GM23338 (cell line): ENCODE measurements around the gene STX1B. TPM values are rescaled to one million over a fixed set of nuclear protein-coding genes. Genes with fewer than 3 reads are reported as not detected.
A peak's percentile ranks its signal among the peaks of the same experiment; 100 is the strongest.

ENCODE experiments used
- ATAC-seq: fragments of 200-7000 bp; cut with Tn5 transposase; 3 replicates; pipeline ENCODE4 v1.9.1; 2020
- DNase-seq: peaks from one replicate; pipeline ENCODE4 v3.0.0-alpha.2; 2015; ENCODE audit warnings: low spot score
- H2AFZ ChIP-seq: fragments of 200-600 bp; sonication (generic); 2 replicates; pipeline ENCODE4 v1.8.0; 2016; ENCODE audit warnings: antibody characterized with exemption, mild to moderate bottlenecking, moderate library complexity
- H3F3A ChIP-seq: fragments of 200-600 bp; sonication (generic); replicated peaks from 2 replicates; pipeline ENCODE4 v1.8.0; 2017; ENCODE audit warnings: antibody characterized with exemption, mixed run types, low read depth
- H3K27ac ChIP-seq: fragments of 200-600 bp; sonication (generic); 2 replicates; pipeline ENCODE4 v1.6.1; 2016; ENCODE audit warnings: low read depth
- H3K27me3 ChIP-seq: fragments of 200-600 bp; sonication (generic); 2 replicates; pipeline ENCODE4 v1.8.0; 2016; ENCODE audit warnings: mild to moderate bottlenecking, mixed run types, moderate library complexity; ENCODE audit not compliant: insufficient read depth
- H3K36me3 ChIP-seq: fragments of 200-600 bp; sonication (generic); 2 replicates; pipeline ENCODE4 v1.8.0; 2016; ENCODE audit warnings: mild to moderate bottlenecking; ENCODE audit not compliant: insufficient read depth
- H3K4me1 ChIP-seq: fragments of 200-600 bp; sonication (generic); 2 replicates; pipeline ENCODE4 v1.8.0; 2016; ENCODE audit warnings: mild to moderate bottlenecking, moderate library complexity; ENCODE audit not compliant: insufficient read depth
- H3K4me2 ChIP-seq: fragments of 200-600 bp; sonication (generic); 2 replicates; pipeline ENCODE4 v1.7.1; 2017; ENCODE audit warnings: mixed run types
- H3K4me3 ChIP-seq: fragments of 200-600 bp; sonication (generic); 2 replicates; pipeline ENCODE4 v1.6.1; 2016; ENCODE audit warnings: mixed run types
- H3K79me2 ChIP-seq: fragments of 200-600 bp; sonication (generic); replicated peaks from 2 replicates; pipeline ENCODE4 v1.8.0; 2017; ENCODE audit warnings: mild to moderate bottlenecking; ENCODE audit not compliant: insufficient read depth
- H3K9me2 ChIP-seq: fragments of 200-600 bp; sonication (generic); 2 replicates; pipeline ENCODE4 v1.8.0; 2017; ENCODE audit not compliant: insufficient read depth
- H4K20me1 ChIP-seq: fragments of 200-600 bp; sonication (generic); replicated peaks from 2 replicates; pipeline ENCODE4 v1.8.0; 2017; ENCODE audit warnings: mild to moderate bottlenecking; ENCODE audit not compliant: insufficient read depth
- H3K27ac Mint-ChIP-seq: 2 replicates; pipeline ENCODE4 v1.8.0; 2020; ENCODE audit warnings: inconsistent platforms, mild to moderate bottlenecking, moderate library complexity, mixed read lengths
- H3K27me3 Mint-ChIP-seq: 3 replicates; pipeline ENCODE4 v1.8.0; 2022; ENCODE audit warnings: low read depth, mild to moderate bottlenecking, moderate library complexity, mixed read lengths, inconsistent platforms; ENCODE audit not compliant: insufficient read depth, poor library complexity
- H3K36me3 Mint-ChIP-seq: 3 replicates; pipeline ENCODE4 v1.8.0; 2021; ENCODE audit warnings: low read depth, mild to moderate bottlenecking, inconsistent platforms, moderate library complexity, mixed read lengths
- H3K4me1 Mint-ChIP-seq: 3 replicates; pipeline ENCODE4 v1.8.0; 2020; ENCODE audit warnings: mild to moderate bottlenecking, inconsistent platforms, mixed read lengths
- H3K4me3 Mint-ChIP-seq: 3 replicates; pipeline ENCODE4 v1.8.0; 2021; ENCODE audit warnings: moderate library complexity, mild to moderate bottlenecking, inconsistent platforms, mixed read lengths
- H3K9me3 Mint-ChIP-seq: 3 replicates; pipeline ENCODE4 v1.8.0; 2020; ENCODE audit warnings: moderate library complexity, mild to moderate bottlenecking, inconsistent platforms, mixed read lengths
- ETS1 ChIP-seq: IDR thresholded peaks from 2 replicates; pipeline ENCODE4 v1.6.1; 2016; ENCODE audit warnings: antibody characterized with exemption
- EZH2phosphoT487 ChIP-seq: fragments of 200-600 bp; sonication (generic); IDR thresholded peaks from one replicate; pipeline ENCODE4 v1.8.1; 2018; ENCODE audit warnings: antibody characterized with exemption; ENCODE audit not compliant: unreplicated experiment
- JUNB ChIP-seq: IDR thresholded peaks from one replicate; pipeline ENCODE4 v1.6.1; 2016; ENCODE audit warnings: antibody characterized with exemption; ENCODE audit not compliant: unreplicated experiment
- NANOG ChIP-seq: IDR thresholded peaks from 2 replicates; pipeline ENCODE4 v1.6.1; 2016; ENCODE audit warnings: antibody characterized with exemption, borderline replicate concordance
- POLR2AphosphoS5 ChIP-seq: IDR thresholded peaks from 2 replicates; pipeline ENCODE4 v1.6.1; 2016; ENCODE audit warnings: antibody characterized with exemption, low read depth
- REST ChIP-seq: IDR thresholded peaks from one replicate; pipeline ENCODE4 v1.6.1; 2018; ENCODE audit warnings: antibody characterized with exemption; ENCODE audit not compliant: unreplicated experiment
- STAT1 ChIP-seq: IDR thresholded peaks from one replicate; pipeline ENCODE4 v1.6.1; 2016; ENCODE audit warnings: antibody characterized with exemption; ENCODE audit not compliant: unreplicated experiment
- ZNF114 ChIP-seq: fragments of 250-450 bp; sonication (Bioruptor Pico); IDR thresholded peaks from 2 replicates; pipeline ENCODE4 v1.5.0; 2020; ENCODE audit warnings: mild to moderate bottlenecking, moderate library complexity
- ZNF331 ChIP-seq: fragments of 250-450 bp; sonication (Bioruptor Pico); IDR thresholded peaks from 2 replicates; pipeline ENCODE4 v1.5.0; 2020; ENCODE audit warnings: low read depth, mild to moderate bottlenecking, moderate library complexity
- ZNF462 ChIP-seq: fragments of 250-450 bp; sonication (Bioruptor Pico); IDR thresholded peaks from 2 replicates; pipeline ENCODE4 v1.5.0; 2020; ENCODE audit warnings: mild to moderate bottlenecking, moderate library complexity
- polyA plus RNA-seq: library from polyadenylated mRNA; unstranded; fragments of >200 nt; fragmentation: Nextera tagmentation; extraction: Ambion mirVana; gene quantifications from 2 replicates; pipeline ENCODE4 v1.2.1, GENCODE V29; 2016
- total RNA-seq: library from RNA; depleted of rRNA; stranded (reverse); fragments of >200 nt; shearing (Covaris generic); gene quantifications from 2 replicates; pipeline ENCODE4 v1.2.3, GENCODE V29; 2014

STX1B gene
- total and polyA plus RNA-seq, 2 experiments from 2014 or later = 1.7 to 9.5 TPM

- H3K79me2 ChIP-seq = peaks cover 16% of the 10 kb centered on the region; the same call in 1 of the 2 replicates
- peaks cover 16% of the 10 kb centered on the region for H3K36me3 ChIP-seq
- H3K4me1 ChIP-seq = peaks cover 6% of the 10 kb centered on the region; the same call in 1 of the 2 replicates
- H3F3A ChIP-seq = peaks cover 26% of the 10 kb centered on the region
- H3K4me2 ChIP-seq = peak overlapping the region; percentile 38; the same call in 1 of the 2 replicates
- Mint-ChIP-seq H3K27me3 (peaks cover 24% of the 10 kb centered on the region), H3K27ac (no peak overlapping the region; the same call in 1 of the 2 replicates), H3K36me3 (peaks cover 67% of the 10 kb centered on the region), H3K4me1 (peaks cover 29% of the 10 kb centered on the region), H3K9me3 (no peaks in the 10 kb centered on the region; the same call in 2 of the 3 replicates), H3K4me3 (no peak overlapping the region)
- DNase-seq (no peak), ATAC-seq (no peak)
- H3K27ac ChIP-seq = no peak overlapping the region
- no peaks in the 10 kb centered on the region for H3K27me3 ChIP-seq
- peaks cover 9% of the 10 kb centered on the region for H4K20me1 ChIP-seq
- H2AFZ ChIP-seq = no peak overlapping the region
- no peaks in the 10 kb centered on the region for H3K9me2 ChIP-seq
- TF ChIP-seq NANOG = no peak
- no peak for TF ChIP-seq ZNF114 (CRISPR knock-in tag)
- no peak for TF ChIP-seq POLR2AphosphoS5
- no peak for TF ChIP-seq EZH2phosphoT487
- no peak for TF ChIP-seq STAT1
- no peak for TF ChIP-seq ETS1
- no peak for TF ChIP-seq REST
- no peak overlapping the region for H3K4me3 ChIP-seq
Observed at GRCh38 chr16:30942426-30942806, 68.0 kb downstream of the STX1B start.

GRCh38 chr16:30941600-30942425, 68.6 kb downstream of the STX1B start:
- Mint-ChIP-seq H3K4me1 (peaks cover 23% of the 10 kb centered on the region), H3K9me3 (no peaks in the 10 kb centered on the region; the same call in 2 of the 3 replicates), H3K27ac (no peak overlapping the region), H3K4me3 (no peak overlapping the region; the same call in 2 of the 3 replicates), H3K36me3 (peaks cover 73% of the 10 kb centered on the region), H3K27me3 (peaks cover 19% of the 10 kb centered on the region)
- Histone ChIP-seq H3K9me2 (no peaks in the 10 kb centered on the region), H3F3A (peaks cover 26% of the 10 kb centered on the region), H3K27ac (no peak overlapping the region; the same call in 1 of the 2 replicates), H3K4me3 (no peak overlapping the region), H3K4me1 (peaks cover 6% of the 10 kb centered on the region; the same call in 1 of the 2 replicates), H2AFZ (no peak overlapping the region), H3K4me2 (peak overlapping the region; percentile 38; the same call in 1 of the 2 replicates), H3K36me3 (peaks cover 16% of the 10 kb centered on the region), H4K20me1 (peaks cover 12% of the 10 kb centered on the region), H3K79me2 (peaks cover 16% of the 10 kb centered on the region; the same call in 1 of the 2 replicates), H3K27me3 (no peaks in the 10 kb centered on the region)
- DNase-seq = peak; percentile 89
- ATAC-seq = peak; percentile 95
- TF ChIP-seq ZNF331 (CRISPR knock-in tag) = no peak
- no peak for TF ChIP-seq EZH2phosphoT487
- TF ChIP-seq JUNB = no peak
- no peak for TF ChIP-seq ZNF462 (CRISPR knock-in tag)
